K562 (cell line): ENCODE measurements around the gene MRPL4. TPM values are rescaled to one million over a fixed set of nuclear protein-coding genes. Genes with fewer than 3 reads are reported as not detected.

ENCODE experiments used
- ATAC-seq: fragments of 200-7000 bp; cut with Tn5 transposase; 3 replicates; pipeline ENCODE4 v1.9.1; 2020; ENCODE audit warnings: moderate library complexity
- BruUV-seq: library from RNA; stranded (reverse); fragments of 400-500 nt; replicated peaks from 2 replicates; lab custom pipeline; 2021; lab: Mats Ljungman, UMichigan
- CTCF ChIA-PET: fragments of 300-600 bp; formaldehyde crosslinking; extraction: SDS; loops from one replicate; lab custom pipeline; 2021; ENCODE audit warnings: low intra/inter-chr PET ratio; lab: Yijun Ruan, JAX
- POLR2A ChIA-PET: fragments of 300-600, 350-650 bp; sonication (Branson Sonifier 250); formaldehyde crosslinking; extraction: SDS; loops from one replicate; lab custom pipeline; 2021; ENCODE audit warnings: antibody characterized with exemption, inconsistent platforms; lab: Yijun Ruan, JAX
- DNase-seq, 4 experiments: peaks; one replicate each; pipeline versions ENCODE4 v3.0.0 to v3.0.0-alpha.2; 2011 to 2018; ENCODE audit warnings: low spot score in 3 of 4, mixed read lengths in 3 of 4; ENCODE audit errors: extremely low read depth in 1 of 4
- FAIRE-seq: peaks from 2 replicates; lab custom pipeline; 2011; peaks lifted over from hg19 to GRCh38; lab: Jason Lieb, UNC
- H2AFZ ChIP-seq: 2 replicates; pipeline ENCODE4 v1.6.0; 2011; ENCODE audit warnings: low read depth, low read length, control low read depth, inconsistent platforms
- H3K27ac ChIP-seq: fragments of 200-600 bp; 3 replicates; pipeline ENCODE4 v1.8.0; 2011; ENCODE audit warnings: low read depth, mild to moderate bottlenecking, control low read depth, inconsistent platforms, low read length, moderate library complexity, mixed read lengths; ENCODE audit errors: extremely low read depth
- H3K27me3 ChIP-seq, 2 experiments: fragments of 300-600 bp in 1 of 2; 2 replicates in 1 of 2; 3 replicates in 1 of 2; pipeline versions ENCODE4 v1.6.0 to v1.8.0; 2011; ENCODE audit warnings: inconsistent platforms in 2 of 2, low read length in 2 of 2, mild to moderate bottlenecking in 1 of 2, mixed read lengths in 1 of 2, moderate library complexity in 1 of 2; ENCODE audit not compliant: control insufficient read depth in 2 of 2, insufficient read depth in 2 of 2
- H3K36me3 ChIP-seq: fragments of 300-600 bp; 3 replicates; pipeline ENCODE4 v1.8.0; 2011; ENCODE audit warnings: mild to moderate bottlenecking, low read length, inconsistent platforms; ENCODE audit not compliant: control insufficient read depth, insufficient read depth
- H3K4me1 ChIP-seq, 2 experiments: fragments of 200-600 bp in 1 of 2; replicated peaks in 1 of 2; 2 replicates in 1 of 2; 3 replicates in 1 of 2; pipeline versions ENCODE4 v1.5.1 to v1.8.0; 2011; ENCODE audit warnings: inconsistent platforms in 2 of 2, low read length in 2 of 2, mild to moderate bottlenecking in 1 of 2, mixed read lengths in 1 of 2, moderate library complexity in 1 of 2; ENCODE audit not compliant: control insufficient read depth in 2 of 2, insufficient read depth in 2 of 2
- H3K4me2 ChIP-seq: 2 replicates; pipeline ENCODE4 v1.6.1; 2011; ENCODE audit warnings: low read length, control low read depth, inconsistent platforms, mixed read lengths; ENCODE audit not compliant: insufficient read depth
- H3K4me3 ChIP-seq: fragments of 200-600 bp; sonication (generic), shearing (Covaris generic); 2 replicates; pipeline ENCODE4 v1.5.1; 2016; ENCODE audit warnings: control low read depth, inconsistent platforms
- H3K79me2 ChIP-seq: fragments of 200-600 bp; 3 replicates; pipeline ENCODE4 v1.8.0; 2011; ENCODE audit warnings: low read length, inconsistent platforms; ENCODE audit not compliant: control insufficient read depth, insufficient read depth
- H3K9ac ChIP-seq, 2 experiments: 2 replicates each; pipeline versions ENCODE4 v1.6.0 to v1.6.1; 2011; ENCODE audit warnings: low read depth in 2 of 2, low read length in 2 of 2, control low read depth in 1 of 2, inconsistent platforms in 1 of 2, mild to moderate bottlenecking in 1 of 2, mixed read lengths in 1 of 2; ENCODE audit not compliant: insufficient read depth in 1 of 2
- H3K9me1 ChIP-seq: one replicate; pipeline ENCODE4 v1.6.0; 2011; ENCODE audit warnings: inconsistent platforms, mild to moderate bottlenecking, low read length, moderate library complexity; ENCODE audit not compliant: control insufficient read depth, insufficient read depth
- H3K9me3 ChIP-seq: replicated peaks from 2 replicates; pipeline ENCODE4 v1.5.1; 2011; ENCODE audit warnings: low read depth, low read length, inconsistent platforms; ENCODE audit not compliant: control insufficient read depth, insufficient read depth
- H4K20me1 ChIP-seq: replicated peaks from 2 replicates; pipeline ENCODE4 v1.6.1; 2011; ENCODE audit warnings: low read length, inconsistent platforms, mixed read lengths; ENCODE audit not compliant: control insufficient read depth, insufficient read depth
- HMG20A ChIP-seq: fragments of 450-650 bp; formaldehyde crosslinking; conservative IDR thresholded peaks from 2 replicates; pipeline ENCODE4 v1.4.0; 2020; ENCODE audit warnings: mild to moderate bottlenecking, mixed read lengths
- KLF6 ChIP-seq: fragments of 250-450 bp; sonication (Bioruptor Pico); IDR thresholded peaks from 2 replicates; pipeline ENCODE4 v1.4.0; 2020; ENCODE audit warnings: mild to moderate bottlenecking, moderate library complexity, borderline replicate concordance
- MEF2A ChIP-seq: IDR thresholded peaks from 2 replicates; pipeline ENCODE4 v1.6.1; 2011; ENCODE audit warnings: low read depth, mild to moderate bottlenecking, low read length, moderate library complexity; ENCODE audit not compliant: control insufficient read depth
- PRMT5 ChIP-seq: sonication (generic); formaldehyde crosslinking; IDR thresholded peaks from 2 replicates; pipeline ENCODE4 v1.5.0; 2020; ENCODE audit warnings: missing genetic modification reagents
- RAD51 ChIP-seq: fragments of 450-650 bp; IDR thresholded peaks from 2 replicates; pipeline ENCODE4 v1.7.1; 2016; ENCODE audit warnings: low read depth, mild to moderate bottlenecking, borderline replicate concordance
- RBM34 ChIP-seq: fragments of 200-400 bp; formaldehyde crosslinking; IDR thresholded peaks from 2 replicates; pipeline ENCODE4 v1.6.1; 2018; ENCODE audit warnings: low read length, borderline replicate concordance; ENCODE audit not compliant: insufficient read depth
- SRSF9 ChIP-seq: fragments of 200-400 bp; formaldehyde crosslinking; IDR thresholded peaks from 2 replicates; pipeline ENCODE4 v1.6.1; 2017; ENCODE audit warnings: low read depth, low read length, borderline replicate concordance
- TAL1 ChIP-seq: fragments of 450-650 bp; IDR thresholded peaks from 2 replicates; pipeline ENCODE4 v1.6.1; 2016; ENCODE audit warnings: mild to moderate bottlenecking
- ZNF311 ChIP-seq: fragments of 250-450 bp; sonication (Bioruptor Pico); IDR thresholded peaks from 2 replicates; pipeline ENCODE4 v1.4.0; 2020; ENCODE audit warnings: mild to moderate bottlenecking, moderate library complexity
- ZNF778 ChIP-seq: fragments of 450-650 bp; formaldehyde crosslinking; IDR thresholded peaks from 2 replicates; pipeline ENCODE4 v1.4.0; 2020; ENCODE audit warnings: mild to moderate bottlenecking, moderate library complexity
- WGBS: fragments of 100-300 bp; shearing (Covaris generic); methylation state at CpG from one replicate; pipeline ENCODE4 v1.1.6; 2016; ENCODE audit warnings: low coverage, mixed read lengths; ENCODE audit not compliant: insufficient coverage; ENCODE audit errors: missing lambda C conversion rate; 5-methylcytosine and 5-hydroxymethylcytosine counted together
- in situ Hi-C: fragments of 300-500 bp; cut with MboI; formaldehyde crosslinking; loops from 4 replicates; pipeline ENCODE4 v1.15.0; 2018; ENCODE audit warnings: inconsistent platforms, mixed read lengths
- intact Hi-C: fragments of 100-400 bp; cut with micrococcal nuclease; formaldehyde crosslinking; loops from 2 replicates; pipeline ENCODE4 v1.14.2; 2022
- polyA plus RNA-seq, 8 experiments: library from polyadenylated mRNA; depleted of rRNA in 4 of 8; stranded (reverse) in 5 of 8; unstranded in 3 of 8; fragments of >200 nt; fragmentation: Nextera tagmentation in 2 of 8; fragmentation: Illumina TruSeq in 1 of 8; extraction: Ambion mirVana in 2 of 8; extraction: Trizol in 1 of 8; gene quantifications; 2 replicates each; pipeline versions ENCODE4 v1.2.1 to v1.2.3, GENCODE V29; 2011 to 2014; ENCODE audit warnings: inconsistent platforms in 1 of 8, missing spikeins in 1 of 8
- total RNA-seq, 7 experiments: library from RNA; depleted of rRNA in 6 of 7; stranded (reverse); fragments of >200 nt in 6 of 7; fragmentation: Illumina TruSeq in 2 of 7; extraction: Trizol in 2 of 7; gene quantifications; 2 replicates each; pipeline versions ENCODE4 v1.2.1 to v1.2.3, GENCODE V29; 2011 to 2021; ENCODE audit warnings: low replicate concordance in 1 of 7
- TF ChIP-seq, protein P1 (sequence below): sonication (generic); formaldehyde crosslinking; IDR thresholded peaks from 2 replicates; pipeline ENCODE4 v1.8.1; 2023; ENCODE audit warnings: mild to moderate bottlenecking, missing genetic modification reagents
- TF ChIP-seq, protein P2 (sequence below), 2 experiments: fragments of 450-650 bp; formaldehyde crosslinking in 1 of 2; IDR thresholded peaks; 2 replicates each; pipeline versions ENCODE4 v1.4.0 to v1.6.1; 2014 to 2020; ENCODE audit warnings: mild to moderate bottlenecking in 2 of 2, borderline replicate concordance in 1 of 2, low read depth in 1 of 2

Gene MRPL4
- total and polyA plus RNA-seq, 9 of the 15 experiments (the other 6 are each of a cell fraction or from before 2014, with no cell fraction given) = 1.4 to 239 (median 64.9) TPM

DNA sequence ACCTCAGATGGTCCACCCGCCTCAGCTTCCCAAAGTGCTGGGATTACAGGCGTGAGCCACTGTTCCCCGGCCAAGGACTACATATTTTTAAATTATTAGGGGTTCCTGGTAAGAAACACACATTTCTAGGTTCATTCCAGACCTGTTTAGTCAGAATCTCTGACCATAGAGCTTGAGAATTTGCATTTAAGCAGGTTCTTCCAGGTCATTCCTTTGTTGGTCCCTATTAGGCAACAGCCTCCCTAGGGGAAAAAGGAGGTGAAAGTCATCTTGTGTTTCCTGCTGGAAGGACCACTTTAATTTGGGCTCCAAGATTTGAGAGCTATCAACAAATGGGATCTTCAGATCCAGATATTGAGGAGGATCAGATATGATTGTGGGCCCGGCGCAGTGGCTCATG is 37.2 kb upstream of the MRPL4 start:
- no peaks in the 10 kb centered on the region for H3K79me2 ChIP-seq
- H2AFZ ChIP-seq = no peak overlapping the region
- POLR2A ChIA-PET = interaction anchor here (1.1 to 1.3 kb wide), 3 partner anchors 9 to 31 kb away, joined by 3 to 4 read pairs (median 3); no protein-coding TSS in a partner anchor
- ATAC-seq (no peak), DNase-seq (no peak), FAIRE-seq (no peak)
- no TSS peak for BruUV-seq
- H4K20me1 ChIP-seq = no peaks in the 10 kb centered on the region
- H3K36me3 ChIP-seq = no peaks in the 10 kb centered on the region
- no peaks in the 10 kb centered on the region for H3K9me1 ChIP-seq
- 35% methylated on average over 5 of the region's 5 CpGs for WGBS
- intact Hi-C loops (no loop called here), in situ Hi-C loops (no loop called here)
- H3K27me3 ChIP-seq = peaks cover 0 to 5% of the 10 kb centered on the region in 2 experiments; a peak in 3 of 5 replicates
- H3K4me3 ChIP-seq = no peak overlapping the region
- H3K9me3 ChIP-seq = no peaks in the 10 kb centered on the region
- H3K4me2 ChIP-seq = no peak overlapping the region
- no peak overlapping the region for H3K9ac ChIP-seq
- CTCF ChIA-PET = no interaction called here
- H3K4me1 ChIP-seq = no peaks in the 10 kb centered on the region; a peak in 1 of 5 replicates
- H3K27ac ChIP-seq = no peak overlapping the region
- TF ChIP-seq HMG20A (CRISPR knock-in tag) (no peak), MEF2A (no peak), RBM34 (no peak), ZNF311 (CRISPR knock-in tag) (no peak), TAL1 (no peak), ZNF778 (CRISPR knock-in tag) (no peak), RAD51 (no peak), SRSF9 (no peak), KLF6 (CRISPR knock-in tag) (no peak), PRMT5 (no peak)
- TF ChIP-seq, protein P1, sequence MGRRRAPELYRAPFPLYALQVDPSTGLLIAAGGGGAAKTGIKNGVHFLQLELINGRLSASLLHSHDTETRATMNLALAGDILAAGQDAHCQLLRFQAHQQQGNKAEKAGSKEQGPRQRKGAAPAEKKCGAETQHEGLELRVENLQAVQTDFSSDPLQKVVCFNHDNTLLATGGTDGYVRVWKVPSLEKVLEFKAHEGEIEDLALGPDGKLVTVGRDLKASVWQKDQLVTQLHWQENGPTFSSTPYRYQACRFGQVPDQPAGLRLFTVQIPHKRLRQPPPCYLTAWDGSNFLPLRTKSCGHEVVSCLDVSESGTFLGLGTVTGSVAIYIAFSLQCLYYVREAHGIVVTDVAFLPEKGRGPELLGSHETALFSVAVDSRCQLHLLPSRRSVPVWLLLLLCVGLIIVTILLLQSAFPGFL (CRISPR knock-in tag) = no peak
- TF ChIP-seq, protein P2, sequence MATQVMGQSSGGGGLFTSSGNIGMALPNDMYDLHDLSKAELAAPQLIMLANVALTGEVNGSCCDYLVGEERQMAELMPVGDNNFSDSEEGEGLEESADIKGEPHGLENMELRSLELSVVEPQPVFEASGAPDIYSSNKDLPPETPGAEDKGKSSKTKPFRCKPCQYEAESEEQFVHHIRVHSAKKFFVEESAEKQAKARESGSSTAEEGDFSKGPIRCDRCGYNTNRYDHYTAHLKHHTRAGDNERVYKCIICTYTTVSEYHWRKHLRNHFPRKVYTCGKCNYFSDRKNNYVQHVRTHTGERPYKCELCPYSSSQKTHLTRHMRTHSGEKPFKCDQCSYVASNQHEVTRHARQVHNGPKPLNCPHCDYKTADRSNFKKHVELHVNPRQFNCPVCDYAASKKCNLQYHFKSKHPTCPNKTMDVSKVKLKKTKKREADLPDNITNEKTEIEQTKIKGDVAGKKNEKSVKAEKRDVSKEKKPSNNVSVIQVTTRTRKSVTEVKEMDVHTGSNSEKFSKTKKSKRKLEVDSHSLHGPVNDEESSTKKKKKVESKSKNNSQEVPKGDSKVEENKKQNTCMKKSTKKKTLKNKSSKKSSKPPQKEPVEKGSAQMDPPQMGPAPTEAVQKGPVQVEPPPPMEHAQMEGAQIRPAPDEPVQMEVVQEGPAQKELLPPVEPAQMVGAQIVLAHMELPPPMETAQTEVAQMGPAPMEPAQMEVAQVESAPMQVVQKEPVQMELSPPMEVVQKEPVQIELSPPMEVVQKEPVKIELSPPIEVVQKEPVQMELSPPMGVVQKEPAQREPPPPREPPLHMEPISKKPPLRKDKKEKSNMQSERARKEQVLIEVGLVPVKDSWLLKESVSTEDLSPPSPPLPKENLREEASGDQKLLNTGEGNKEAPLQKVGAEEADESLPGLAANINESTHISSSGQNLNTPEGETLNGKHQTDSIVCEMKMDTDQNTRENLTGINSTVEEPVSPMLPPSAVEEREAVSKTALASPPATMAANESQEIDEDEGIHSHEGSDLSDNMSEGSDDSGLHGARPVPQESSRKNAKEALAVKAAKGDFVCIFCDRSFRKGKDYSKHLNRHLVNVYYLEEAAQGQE (IDR thresholded peaks at IDR 0.05; ENCODE audit: borderline replicate concordance) = no peak
- TF ChIP-seq, protein P2 (CRISPR knock-in tag; IDR thresholded peaks at IDR 0.05; ENCODE audit: low read depth) = no peak
